Measurements from ENCODE around the gene EDAR. TPM values are rescaled to one million over a fixed set of nuclear protein-coding genes. Genes with fewer than 3 reads are reported as not detected.

The EDAR gene
- polyA plus RNA-seq, 1 experiment = not detected

GRCh38 chr2:108994178-108994577, 5.2 kb upstream of the EDAR start:
- H3K27me3 ChIP-seq (ENCODE audit: control insufficient read depth, insufficient read depth, low read length) = peaks cover 24% of the 10 kb centered on the region
- H3K9me3 ChIP-seq (ENCODE audit: control insufficient read depth, insufficient read depth, low read length) = no peaks in the 10 kb centered on the region
- no peak for DNase-seq (ENCODE audit: low read depth, low spot score)
- ChIA-PET CTCF (no interaction called here), POLR2A (no interaction called here)
- TF ChIP-seq CTCF (IDR thresholded peaks at IDR 0.05; ENCODE audit: low read depth, low read length) = no peak
- H3K4me3 ChIP-seq (ENCODE audit: low read depth, low read length) = no peak overlapping the region
- H3K27ac ChIP-seq (ENCODE audit: low read depth, low read length) = no peak overlapping the region

- CTCF ChIA-PET = interaction anchor here (0.6 kb wide), 1 partner anchor 10 kb away, joined by 4 read pairs; no protein-coding TSS in a partner anchor
- Histone ChIP-seq H3K27ac (ENCODE audit: low read depth, low read length) (no peak overlapping the region), H3K27me3 (ENCODE audit: control insufficient read depth, insufficient read depth, low read length) (peaks cover 28% of the 10 kb centered on the region), H3K4me3 (ENCODE audit: low read depth, low read length) (no peak overlapping the region), H3K9me3 (ENCODE audit: control insufficient read depth, insufficient read depth, low read length) (no peaks in the 10 kb centered on the region)
- POLR2A ChIA-PET = no interaction called here
- DNase-seq (ENCODE audit: low read depth, low spot score) = no peak
- TF ChIP-seq CTCF (IDR thresholded peaks at IDR 0.05; ENCODE audit: low read depth, low read length) = no peak
These were observed 4.3 kb upstream of the EDAR start for GRCh38 chr2:108993095-108993937.

GRCh38 chr2:108988076-108988795, 784 bp downstream of the EDAR start:
- no peak overlapping the region for H3K27ac ChIP-seq (ENCODE audit: low read depth, low read length)
- POLR2A ChIA-PET = no interaction called here
- peaks cover 60% of the 10 kb centered on the region for H3K27me3 ChIP-seq (ENCODE audit: control insufficient read depth, insufficient read depth, low read length)
- CTCF ChIA-PET = no interaction called here
- no peak for DNase-seq (ENCODE audit: low read depth, low spot score)
- TF ChIP-seq CTCF (IDR thresholded peaks at IDR 0.05; ENCODE audit: low read depth, low read length) = no peak
- H3K4me3 ChIP-seq (ENCODE audit: low read depth, low read length) = no peak overlapping the region
- no peaks in the 10 kb centered on the region for H3K9me3 ChIP-seq (ENCODE audit: control insufficient read depth, insufficient read depth, low read length)

- H3K27me3 ChIP-seq (ENCODE audit: control insufficient read depth, insufficient read depth, low read length) = peaks cover 71% of the 10 kb centered on the region
- POLR2A ChIA-PET = no interaction called here
These were observed 2.0 kb downstream of the EDAR start for GRCh38 chr2:108986916-108987510.

More at GRCh38 chr2:108986916-108987510, 2.0 kb downstream of the EDAR start:
- no peak for DNase-seq (ENCODE audit: low read depth, low spot score)
- TF ChIP-seq CTCF (IDR thresholded peaks at IDR 0.05; ENCODE audit: low read depth, low read length) = no peak
- Histone ChIP-seq H3K27ac (ENCODE audit: low read depth, low read length) (no peak overlapping the region), H3K4me3 (ENCODE audit: low read depth, low read length) (no peak overlapping the region), H3K9me3 (ENCODE audit: control insufficient read depth, insufficient read depth, low read length) (no peaks in the 10 kb centered on the region)
- CTCF ChIA-PET = no interaction called here
